Measurements from ENCODE around the gene APEH.

APEH gene

DNA sequence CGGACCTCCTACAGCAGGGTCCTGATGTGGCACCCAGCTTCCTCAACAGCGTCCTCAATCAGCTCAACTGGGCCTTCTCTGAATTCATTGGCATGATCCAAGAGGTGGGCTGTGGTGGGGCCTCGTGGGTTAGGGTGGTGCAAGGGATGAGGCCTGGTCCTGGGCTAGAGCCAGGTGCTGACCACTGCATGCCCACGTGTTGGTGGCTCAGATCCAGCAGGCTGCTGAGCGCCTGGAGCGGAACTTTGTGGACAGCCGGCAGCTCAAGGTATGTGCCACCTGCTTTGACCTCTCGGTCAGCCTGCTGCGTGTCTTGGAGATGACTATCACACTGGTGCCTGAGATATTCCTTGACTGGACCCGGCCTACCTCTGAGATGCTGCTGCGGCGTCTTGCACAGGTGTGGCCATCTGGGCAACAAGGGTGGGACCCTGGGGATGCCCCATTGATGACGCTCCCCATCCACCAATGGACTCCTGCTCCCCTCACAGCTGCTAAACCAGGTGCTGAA, 41.5 kb downstream of the APEH start:
- DNase-seq: peak; percentile 16

- DNase-seq: peak; percentile 26
Observed at GRCh38 chr3:49716169-49716568, 42.0 kb downstream of the APEH start.

DNA sequence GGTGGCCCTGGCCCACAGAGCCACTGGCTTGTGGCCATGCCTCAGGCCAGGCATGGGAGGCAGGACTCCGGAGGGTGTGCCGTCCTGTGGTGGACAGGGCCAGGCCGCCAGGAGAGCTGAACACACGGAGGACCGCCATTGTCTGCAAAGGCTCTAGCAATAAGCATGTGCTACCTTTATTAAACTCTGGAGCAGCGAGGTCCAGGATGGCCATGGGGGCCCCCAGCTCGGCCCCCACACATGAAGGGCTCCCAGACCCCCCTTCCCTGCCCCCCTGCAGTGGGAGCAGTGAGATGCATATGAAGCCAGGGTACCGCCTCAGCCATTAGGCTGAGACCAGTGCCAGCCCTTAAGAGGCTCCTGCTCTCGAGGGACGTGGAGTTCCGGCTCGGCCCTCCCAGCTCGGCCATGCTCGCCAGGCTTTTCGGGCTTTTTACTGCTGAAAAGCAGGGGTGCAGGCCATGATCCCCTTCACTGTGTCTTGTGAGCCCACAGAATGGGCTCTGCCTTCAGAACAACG, 42.6 kb downstream of the APEH start:
- peak; percentile 31 for DNase-seq

GRCh38 chr3:49717211-49717958, 43.2 kb downstream of the APEH start:
- peak; percentile 21 for DNase-seq

DNA sequence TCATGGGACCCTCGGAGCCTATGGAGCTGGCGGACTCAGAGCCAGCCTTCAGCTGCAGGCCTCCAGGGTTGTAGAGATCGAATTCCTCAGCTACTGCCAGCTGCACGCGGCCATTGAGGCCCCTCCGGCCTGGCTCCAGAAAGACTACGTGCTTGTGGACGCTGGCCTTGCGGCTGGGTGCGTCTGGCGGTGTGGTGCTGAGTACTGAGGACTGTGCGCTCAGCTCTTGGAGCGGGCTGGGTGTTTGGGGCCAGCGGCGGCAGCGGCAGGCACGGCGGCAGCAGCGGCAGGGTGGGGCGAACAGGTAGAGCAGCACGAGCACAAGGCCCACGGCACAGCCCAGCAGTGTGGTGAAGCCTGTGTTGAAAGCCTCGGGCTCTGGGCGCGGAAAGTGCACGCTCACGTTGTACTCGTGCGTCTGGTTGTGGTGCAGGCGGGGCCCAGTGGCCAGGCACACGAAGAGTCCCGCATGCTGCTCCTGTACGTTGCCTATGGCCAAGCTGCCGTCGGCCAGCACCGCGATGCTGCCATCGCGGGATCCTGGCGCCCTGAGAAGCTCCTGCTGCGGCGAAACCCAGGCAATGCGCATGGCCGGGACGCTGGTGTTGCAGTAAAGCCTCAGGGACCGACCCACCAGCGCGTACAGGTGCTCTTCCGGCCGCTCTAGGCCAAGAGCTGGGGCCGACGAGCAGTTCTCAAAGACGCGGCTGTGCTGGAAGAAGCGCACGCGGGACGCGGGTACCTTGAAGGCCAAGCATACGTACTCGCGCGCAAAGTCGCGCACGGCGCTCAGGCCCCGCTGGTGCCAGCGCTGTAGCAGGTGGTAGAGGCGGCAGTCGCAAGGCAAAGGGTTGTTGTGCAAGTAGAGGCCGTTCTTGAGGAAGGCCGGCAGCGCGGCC, 44.1 kb downstream of the APEH start:
- DNase-seq: peak; percentile 30

DNA sequence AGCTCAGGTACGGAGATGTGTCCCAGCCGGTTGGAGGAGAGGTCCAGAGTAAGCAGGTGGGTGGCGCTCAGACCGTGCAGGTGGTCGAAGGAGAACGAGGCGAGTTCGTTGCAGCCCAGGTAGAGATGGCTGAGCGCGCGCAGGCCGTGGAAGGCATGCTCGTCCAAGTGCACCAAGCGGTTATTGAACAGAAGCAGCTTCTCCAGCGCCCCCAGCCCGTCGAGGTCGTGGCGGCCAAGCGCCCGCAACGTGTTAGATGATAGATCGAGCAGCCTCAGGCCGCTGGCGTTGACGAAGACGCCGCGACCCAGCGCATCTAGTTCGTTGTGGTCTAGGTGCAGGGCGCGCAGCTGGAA, 44.7 kb downstream of the APEH start:
- DNase-seq: peak; percentile 42

DNA sequence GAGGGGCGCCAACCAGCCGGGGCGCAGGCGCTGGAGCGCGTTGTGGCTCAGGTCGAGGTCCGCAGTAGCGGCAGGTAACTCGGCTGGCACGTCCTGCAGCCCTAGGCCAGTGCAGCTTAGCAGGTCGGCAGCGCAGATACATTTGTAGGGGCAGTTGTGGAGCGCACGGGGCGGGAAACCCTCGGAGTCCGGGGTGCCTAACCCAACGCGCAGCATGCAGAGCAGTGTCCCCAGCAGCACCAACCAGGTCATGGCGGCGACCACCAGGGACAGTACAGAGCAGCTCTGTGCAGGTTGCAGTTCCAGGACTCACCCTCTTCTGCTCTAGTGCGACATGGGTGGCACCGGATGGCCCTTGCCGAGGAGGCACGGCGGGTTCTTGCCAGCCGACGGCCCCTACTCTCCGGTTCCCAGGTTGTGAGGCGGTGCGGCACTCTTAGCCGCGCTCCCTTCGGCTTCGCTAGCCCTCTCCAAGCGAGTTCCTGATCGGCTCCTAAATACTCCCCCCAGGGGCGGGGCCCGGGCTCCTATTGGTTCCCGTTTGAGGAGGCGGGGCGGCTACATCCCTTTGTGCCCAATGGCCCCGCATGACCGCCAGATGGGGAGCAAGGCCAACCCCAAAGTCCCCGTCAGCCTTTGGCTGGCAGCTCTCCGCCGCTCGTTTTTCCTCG, 45.2 kb downstream of the APEH start, which contains the start of gene AMIGO3:
TSS of gene AMIGO3 (minus strand) at position 471 of the 671 bp plus-strand sequence. CDS start at position 252, 219 bp downstream.
- DNase-seq: peak; percentile 94

GRCh38 chr3:49720855-49721595, 46.9 kb downstream of the APEH start:
- DNase-seq: peak; percentile 29

- DNase-seq: peak; percentile 38
Observed at GRCh38 chr3:49721596-49721895, 47.4 kb downstream of the APEH start.

GRCh38 chr3:49721896-49722781, 48.0 kb downstream of the APEH start:
- DNase-seq: peak; percentile 37

DNA sequence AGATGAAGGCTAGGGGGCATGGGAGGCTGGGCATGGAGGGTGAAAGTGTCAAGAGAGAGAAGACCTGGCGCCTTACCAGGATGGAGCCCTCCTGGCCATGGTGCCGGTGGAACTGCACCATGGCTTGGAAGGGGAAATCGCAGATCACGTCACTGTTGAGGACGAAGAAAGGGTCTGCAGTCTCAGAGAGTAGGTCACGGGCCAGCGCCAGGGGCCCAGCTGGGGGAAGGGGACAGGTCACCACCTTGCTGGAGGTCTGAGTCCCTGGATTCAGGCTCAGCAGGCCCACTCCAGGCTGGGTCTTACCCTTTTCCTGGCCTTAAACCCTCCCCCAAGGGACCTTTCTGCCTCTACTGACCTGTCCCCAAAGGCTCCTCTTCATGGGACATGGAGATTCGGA, 48.7 kb downstream of the APEH start:
- peak; percentile 35 for DNase-seq

DNA sequence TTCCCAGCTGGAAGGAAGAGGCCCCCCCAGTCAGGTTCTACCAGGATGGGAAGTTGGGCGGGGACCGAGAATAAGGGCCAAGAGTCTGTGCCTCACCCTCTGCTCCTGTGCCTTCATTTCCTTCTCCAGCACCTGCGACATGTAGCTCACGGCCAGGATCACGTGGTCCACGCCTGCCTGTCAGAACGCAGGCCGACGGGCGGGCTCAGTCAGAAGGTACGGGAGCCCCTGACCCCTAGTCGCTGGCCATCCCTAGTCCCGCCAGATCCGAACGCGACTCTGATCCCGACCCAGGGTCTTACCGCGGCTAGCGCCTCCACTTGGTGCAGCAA, 49.1 kb downstream of the APEH start:
- DNase-seq: peak; percentile 56

GRCh38 chr3:49723628-49724551, 49.7 kb downstream of the APEH start, which contains the start of gene GMPPB:
TSS of gene GMPPB (minus strand) at chr3:49723951. CDS start at chr3:49723726, 225 bp downstream.
- DNase-seq: peak; percentile 98

- peak; percentile 47 for DNase-seq
Observed at GRCh38 chr3:49724586-49724985, 50.4 kb downstream of the APEH start.

DNA sequence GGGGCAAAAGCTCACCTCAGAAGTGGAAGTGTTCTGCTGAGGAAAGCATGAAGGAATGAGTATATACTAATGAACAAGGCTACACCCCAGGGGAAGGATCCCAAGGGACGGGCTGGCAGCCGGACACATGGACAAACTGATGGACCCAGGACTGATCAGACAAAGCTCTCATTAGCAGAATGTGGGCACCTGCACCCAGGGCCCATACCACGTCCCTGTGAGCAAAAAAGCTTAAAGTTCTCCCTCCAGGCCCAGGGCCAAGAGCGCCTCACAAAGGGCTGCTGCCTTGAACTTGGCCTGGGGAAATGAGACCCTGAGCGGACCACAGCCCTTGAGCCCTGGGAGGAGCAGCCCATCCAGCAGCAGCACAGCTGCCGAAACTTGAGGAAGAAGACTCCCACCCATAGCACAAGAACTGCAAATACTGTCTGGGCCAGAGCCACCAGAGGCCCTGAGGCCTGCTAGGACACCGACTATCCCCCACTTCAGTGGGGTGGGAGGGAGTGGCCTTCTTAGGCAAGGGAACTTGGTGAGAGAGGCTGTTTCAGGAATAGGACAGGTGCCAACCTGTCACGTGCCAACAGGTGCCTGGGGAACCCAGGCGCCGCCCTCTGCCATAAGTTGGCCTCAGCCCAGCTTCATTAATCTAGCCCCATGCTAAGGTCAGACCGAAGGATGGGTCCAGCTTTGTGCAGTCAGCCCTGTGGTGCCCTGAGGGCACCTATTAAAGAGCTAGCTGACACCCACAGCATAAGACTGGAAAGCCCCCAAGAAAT, 51.9 kb downstream of the APEH start:
- DNase-seq: peak; percentile 32

- peak; percentile 33 for DNase-seq
Observed at GRCh38 chr3:49727154-49727923, 53.2 kb downstream of the APEH start.

GRCh38 chr3:49727924-49728361, 53.8 kb downstream of the APEH start:
- no peak for DNase-seq

- DNase-seq: no peak
Observed at GRCh38 chr3:49729966-49730609, 55.9 kb downstream of the APEH start.

Data from left hindlimb (tissue), 1 donor.